D721Med (cell line): ENCODE results near the gene UPK3A.

Experiments
- DNase-seq: peaks from one replicate; pipeline ENCODE4 v3.0.0; 2011; ENCODE audit warnings: low spot score; ENCODE audit not compliant: insufficient read length
- FAIRE-seq: peaks from 2 replicates; lab custom pipeline; 2011; peaks lifted over from hg19 to GRCh38; lab: Jason Lieb, UNC
- CTCF ChIP-seq: IDR thresholded peaks from 2 replicates; pipeline ENCODE4 v1.5.1; 2012; ENCODE audit warnings: mild to moderate bottlenecking, control low read depth; ENCODE audit not compliant: insufficient read depth; ENCODE audit errors: missing control alignments

UPK3A gene

GRCh38 chr22:45261407-45262088 lies 23.2 kb upstream of the UPK3A start:
- DNase-seq (no peak), FAIRE-seq (no peak)
- no peak for TF ChIP-seq CTCF

GRCh38 chr22:45262195-45262930 lies 22.4 kb upstream of the UPK3A start:
- FAIRE-seq (no peak), DNase-seq (no peak)
- TF ChIP-seq CTCF: no peak

GRCh38 chr22:45262931-45263462 lies 21.8 kb upstream of the UPK3A start:
- TF ChIP-seq CTCF: no peak
- FAIRE-seq (no peak), DNase-seq (no peak)

GRCh38 chr22:45263463-45264269 lies 21.1 kb upstream of the UPK3A start:
- DNase-seq (no peak), FAIRE-seq (no peak)
- no peak for TF ChIP-seq CTCF

- DNase-seq (no peak), FAIRE-seq (no peak)
- no peak for TF ChIP-seq CTCF
These were observed 19.2 kb upstream of the UPK3A start for GRCh38 chr22:45265535-45265934.

DNA sequence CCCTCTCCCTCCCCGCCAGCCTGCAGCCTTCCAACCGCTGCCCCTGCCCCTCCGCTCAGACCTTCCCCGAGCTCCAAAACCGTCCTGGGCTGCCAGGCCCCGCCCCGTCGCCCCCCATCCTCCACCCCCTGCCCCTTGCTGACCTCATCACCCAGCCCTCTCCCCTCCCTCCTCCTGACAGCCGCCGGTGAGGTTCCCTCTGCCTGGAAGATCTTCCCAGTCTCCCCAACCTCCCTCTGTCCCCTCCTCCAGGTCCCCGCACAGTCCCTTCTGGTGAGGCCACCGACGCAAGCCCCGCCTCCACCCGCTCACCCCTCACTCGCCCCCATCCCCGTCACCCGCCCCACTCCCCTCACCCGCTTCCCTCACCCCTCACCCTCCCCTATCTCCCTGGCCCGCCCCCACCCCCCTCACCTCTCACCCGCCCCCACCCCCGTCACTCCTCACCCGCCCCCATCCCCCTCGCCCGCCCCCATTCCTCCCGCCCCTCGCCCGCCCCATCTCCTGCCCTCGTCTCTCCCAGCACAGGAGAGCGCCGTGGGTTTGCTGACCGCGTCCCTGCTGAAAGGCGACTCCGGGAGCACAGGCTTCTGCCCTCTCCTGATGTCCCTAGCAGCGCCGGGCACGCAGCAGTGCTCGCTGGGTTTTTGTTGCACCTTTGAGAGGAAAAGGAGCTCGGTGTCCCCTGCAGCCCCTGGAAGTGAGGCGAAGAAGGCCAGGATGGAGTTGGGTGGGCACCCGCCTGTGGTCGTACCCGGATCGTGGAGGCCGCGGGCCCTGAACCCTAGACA lies 16.4 kb upstream of the UPK3A start:
- peak; percentile 44 for DNase-seq
- no peak for TF ChIP-seq CTCF
- FAIRE-seq: no peak
